H9 (cell line): ENCODE data around the gene TSHZ1. TPM values are rescaled to one million over a fixed set of nuclear protein-coding genes. Genes with fewer than 3 reads are reported as not detected.

ENCODE experiments used
- DNase-seq: peaks from one replicate; pipeline ENCODE4 v3.0.0-alpha.2; 2017
- H2AFZ ChIP-seq: one replicate; pipeline ENCODE4 v1.6.1; 2013; ENCODE audit warnings: mild to moderate bottlenecking, low read length, control low read depth, moderate library complexity
- H2AK5ac ChIP-seq: 2 replicates; pipeline ENCODE4 v1.6.1; 2013; ENCODE audit warnings: low read length, control low read depth, mixed read lengths; ENCODE audit not compliant: insufficient read length
- H2BK120ac ChIP-seq: one replicate; pipeline ENCODE4 v1.6.1; 2013; ENCODE audit warnings: low read depth, mild to moderate bottlenecking, low read length, control low read depth, inconsistent platforms; ENCODE audit not compliant: poor library complexity, severe bottlenecking
- H2BK12ac ChIP-seq: 2 replicates; pipeline ENCODE4 v1.6.1; 2013; ENCODE audit warnings: low read length, control low read depth, mixed read lengths, low read depth; ENCODE audit not compliant: insufficient read length
- H2BK15ac ChIP-seq: 2 replicates; pipeline ENCODE4 v1.6.1; 2013; ENCODE audit warnings: low read depth, low read length, control low read depth
- H2BK20ac ChIP-seq: one replicate; pipeline ENCODE4 v1.6.1; 2013; ENCODE audit warnings: low read depth, mild to moderate bottlenecking, low read length, control low read depth, inconsistent platforms; ENCODE audit not compliant: poor library complexity, severe bottlenecking
- H2BK5ac ChIP-seq: 2 replicates; pipeline ENCODE4 v1.6.1; 2013; ENCODE audit warnings: low read length, control low read depth, mixed read lengths; ENCODE audit not compliant: insufficient read length
- H3K14ac ChIP-seq: 2 replicates; pipeline ENCODE4 v1.6.1; 2013; ENCODE audit warnings: low read length, control low read depth; ENCODE audit not compliant: insufficient read depth
- H3K18ac ChIP-seq: 2 replicates; pipeline ENCODE4 v1.6.1; 2013; ENCODE audit warnings: low read depth, mild to moderate bottlenecking, mixed read lengths, low read length, control low read depth; ENCODE audit not compliant: insufficient read length
- H3K23ac ChIP-seq: 2 replicates; pipeline ENCODE4 v1.6.1; 2013; ENCODE audit warnings: low read length, control low read depth, mixed read lengths, low read depth; ENCODE audit not compliant: insufficient read length
- H3K23me2 ChIP-seq: 2 replicates; pipeline ENCODE4 v1.6.1; 2013; ENCODE audit warnings: low read depth, mild to moderate bottlenecking, mixed read lengths, low read length, control low read depth; ENCODE audit not compliant: insufficient read length, poor library complexity, severe bottlenecking
- H3K27ac ChIP-seq: 2 replicates; pipeline ENCODE4 v1.5.1; 2013; ENCODE audit warnings: low read length, control low read depth, mixed read lengths, low read depth; ENCODE audit not compliant: insufficient read length
- H3K27me3 ChIP-seq: 2 replicates; pipeline ENCODE4 v1.6.1; 2013; ENCODE audit warnings: low read length, control low read depth, inconsistent platforms; ENCODE audit not compliant: insufficient read depth
- H3K4ac ChIP-seq: 2 replicates; pipeline ENCODE4 v1.6.1; 2013; ENCODE audit warnings: low read depth, mild to moderate bottlenecking, control low read depth, inconsistent platforms, low read length, moderate library complexity
- H3K4me1 ChIP-seq: 2 replicates; pipeline ENCODE4 v1.6.1; 2013; ENCODE audit warnings: low read length, control low read depth, inconsistent platforms; ENCODE audit not compliant: insufficient read depth
- H3K4me2 ChIP-seq: 2 replicates; pipeline ENCODE4 v1.6.1; 2013; ENCODE audit warnings: low read length, control low read depth, mixed read lengths; ENCODE audit not compliant: insufficient read length, insufficient read depth
- H3K56ac ChIP-seq: 2 replicates; pipeline ENCODE4 v1.6.1; 2013; ENCODE audit warnings: low read depth, mild to moderate bottlenecking, mixed read lengths, low read length, control low read depth; ENCODE audit not compliant: insufficient read length
- H3K79me1 ChIP-seq: 2 replicates; pipeline ENCODE4 v1.6.1; 2013; ENCODE audit warnings: low read depth, mild to moderate bottlenecking, moderate library complexity, low read length, control low read depth, inconsistent platforms; ENCODE audit not compliant: insufficient read depth, poor library complexity, severe bottlenecking
- H3K79me2 ChIP-seq: 2 replicates; pipeline ENCODE4 v1.6.1; 2013; ENCODE audit warnings: low read length, control low read depth, inconsistent platforms; ENCODE audit not compliant: insufficient read depth
- H3K9ac ChIP-seq: 2 replicates; pipeline ENCODE4 v1.6.1; 2013; ENCODE audit warnings: low read length, control low read depth, mixed read lengths; ENCODE audit not compliant: insufficient read length; ENCODE audit errors: extremely low read depth
- H3K9me3 ChIP-seq: one replicate; pipeline ENCODE4 v1.6.1; 2013; ENCODE audit warnings: low read depth, low read length, inconsistent platforms; ENCODE audit not compliant: control insufficient read depth
- H3T11ph ChIP-seq: one replicate; pipeline ENCODE4 v1.6.1; 2013; ENCODE audit warnings: mild to moderate bottlenecking, low read length, control low read depth, inconsistent platforms
- H4K20me1 ChIP-seq: one replicate; pipeline ENCODE4 v1.6.1; 2013; ENCODE audit not compliant: control insufficient read depth, insufficient read length, insufficient read depth
- H4K5ac ChIP-seq: 2 replicates; pipeline ENCODE4 v1.6.1; 2013; ENCODE audit warnings: low read depth, mild to moderate bottlenecking, mixed read lengths, low read length, control low read depth; ENCODE audit not compliant: insufficient read length
- H4K8ac ChIP-seq: replicated peaks from 2 replicates; pipeline ENCODE4 v1.6.1; 2013; ENCODE audit warnings: low read length, control low read depth, mixed read lengths, low read depth; ENCODE audit not compliant: insufficient read length
- H4K91ac ChIP-seq: 2 replicates; pipeline ENCODE4 v1.6.1; 2013; ENCODE audit warnings: low read depth, mild to moderate bottlenecking, moderate library complexity, mixed read lengths, low read length, control low read depth; ENCODE audit not compliant: insufficient read length
- H3K27ac Mint-ChIP-seq, 3 experiments: 2 replicates in 2 of 3; 3 replicates in 1 of 3; pipeline ENCODE4 v1.8.0; 2020 to 2021; ENCODE audit warnings: mixed read lengths in 3 of 3, mild to moderate bottlenecking in 1 of 3, moderate library complexity in 1 of 3
- H3K27me3 Mint-ChIP-seq: 2 replicates; pipeline ENCODE4 v1.8.0; 2021; ENCODE audit warnings: low read depth, mild to moderate bottlenecking, moderate library complexity, mixed read lengths
- H3K36me3 Mint-ChIP-seq, 3 experiments: 2 replicates in 2 of 3; 3 replicates in 1 of 3; pipeline ENCODE4 v1.8.0; 2020 to 2021; ENCODE audit warnings: low read depth in 3 of 3, mixed read lengths in 3 of 3; ENCODE audit not compliant: insufficient read depth in 1 of 3
- H3K4me1 Mint-ChIP-seq, 2 experiments: 2 replicates each; pipeline ENCODE4 v1.8.0; 2020; ENCODE audit warnings: mixed read lengths in 2 of 2
- H3K4me3 Mint-ChIP-seq, 2 experiments: 2 replicates in 1 of 2; 3 replicates in 1 of 2; pipeline ENCODE4 v1.8.0; 2020 to 2021; ENCODE audit warnings: mild to moderate bottlenecking in 2 of 2, mixed read lengths in 2 of 2, moderate library complexity in 1 of 2
- H3K9me3 Mint-ChIP-seq, 2 experiments: 2 replicates in 1 of 2; 3 replicates in 1 of 2; pipeline ENCODE4 v1.8.0; 2020; ENCODE audit warnings: mild to moderate bottlenecking in 2 of 2, mixed read lengths in 2 of 2, moderate library complexity in 1 of 2
- CTCF ChIP-seq: fragments of 200-600 bp; sonication (generic); conservative IDR thresholded peaks from 3 replicates; pipeline ENCODE4 v1.8.0; 2021; ENCODE audit warnings: antibody characterized with exemption, mild to moderate bottlenecking
- WGBS: extraction: QIAGEN DNeasy Blood & Tissue Kit; methylation state at CpG from one replicate; pipeline ENCODE4 v1.1.7; 2013; ENCODE audit warnings: missing lambda C conversion rate, low lambda C conversion rate, mixed read lengths; ENCODE audit not compliant: insufficient read length; ENCODE audit errors: extremely low coverage; 5-methylcytosine and 5-hydroxymethylcytosine counted together
- total RNA-seq: library from RNA; stranded (reverse); gene quantifications from 2 replicates; pipeline ENCODE4 v1.2.1, GENCODE V29; 2021

Gene TSHZ1
- total RNA-seq, 1 experiment from 2014 or later = 0.15 TPM

GRCh38 chr18:75222407-75222806, 11.8 kb downstream of the TSHZ1 start:
- H3K23me2 ChIP-seq = no peaks in the 10 kb centered on the region
- no peaks in the 10 kb centered on the region; the same call in 1 of the 2 replicates for H3K27me3 Mint-ChIP-seq
- no peaks in the 10 kb centered on the region for H3K79me2 ChIP-seq
- H3K4ac ChIP-seq = no peak overlapping the region
- H2BK5ac ChIP-seq = no peak overlapping the region
- H4K5ac ChIP-seq = no peak overlapping the region
- WGBS = no CpG with 5 or more reads among the region's 10 CpGs
- no peak overlapping the region for H2AFZ ChIP-seq
- TF ChIP-seq CTCF = no peak
- no peak overlapping the region for H2BK12ac ChIP-seq
- no peak overlapping the region for H3K23ac ChIP-seq
- H3K14ac ChIP-seq = no peak overlapping the region
- H3K9me3 ChIP-seq = no peaks in the 10 kb centered on the region
- H3K79me1 ChIP-seq = no peaks in the 10 kb centered on the region
- H3K4me3 Mint-ChIP-seq = no peak overlapping the region
- no peak overlapping the region for H4K91ac ChIP-seq
- no peak overlapping the region for H2BK120ac ChIP-seq
- H3K56ac ChIP-seq = no peak overlapping the region
- no peak overlapping the region for H3K9ac ChIP-seq
- no peak overlapping the region for H3K18ac ChIP-seq
- no peaks in the 10 kb centered on the region for H3K27me3 ChIP-seq
- no peaks in the 10 kb centered on the region for H3K36me3 Mint-ChIP-seq
- DNase-seq = no peak
- H3K27ac Mint-ChIP-seq = no peak overlapping the region
- H4K8ac ChIP-seq = no peak overlapping the region
- no peak overlapping the region for H3K27ac ChIP-seq
- no peak overlapping the region for H2BK15ac ChIP-seq
- H3T11ph ChIP-seq = no peak overlapping the region
- H2BK20ac ChIP-seq = no peak overlapping the region
- no peaks in the 10 kb centered on the region for H3K9me3 Mint-ChIP-seq
- H3K4me1 ChIP-seq = no peaks in the 10 kb centered on the region
- H3K4me2 ChIP-seq = no peak overlapping the region
- H2AK5ac ChIP-seq = no peak overlapping the region
- no peaks in the 10 kb centered on the region for H4K20me1 ChIP-seq
- no peaks in the 10 kb centered on the region for H3K4me1 Mint-ChIP-seq
